Bronchial smooth muscle cell (primary cell): ENCODE measurements around the gene ABRACL. TPM values are rescaled to one million over a fixed set of nuclear protein-coding genes. Genes with fewer than 3 reads are reported as not detected.

Experiments
- total RNA-seq: library from RNA; depleted of rRNA; stranded (reverse); fragments of >200 nt; gene quantifications from 2 replicates; pipeline ENCODE4 v1.2.1, GENCODE V29; 2014

The ABRACL gene
- 33.7 and 44.4 TPM in 2 replicates for total RNA-seq

GRCh38 chr6:139028658-139029469 lies at the start of gene ABRACL:
Gene ABRACL, plus strand, starts transcription at chr6:139028745. Its CDS starts 5,416 bp downstream, at chr6:139034161.

GRCh38 chr6:138987643-138988468 lies 40.7 kb upstream of the ABRACL start, which contains the start of gene REPS1:
Gene REPS1, minus strand, starts transcription at chr6:138988253. Its CDS starts 571 bp downstream, at chr6:138987682.

Other genes starting within 250 kb of the ABRACL start
- 0.09 and 0.16 TPM in 2 replicates for gene ECT2L, start 232.7 kb upstream of the ABRACL start, total RNA-seq
- gene REPS1, start 40.5 kb upstream of the ABRACL start, total RNA-seq: 20.7 and 22.1 TPM in 2 replicates
- 24.4 and 25.8 TPM in 2 replicates for gene HECA, start 106.3 kb downstream of the ABRACL start, total RNA-seq